DOHH2 (cell line): ENCODE measurements around the gene PTPN22.

Experiments used
- CTCF ChIP-seq: fragments of 200-600 bp; sonication (generic); IDR thresholded peaks from one replicate; pipeline ENCODE4 v1.5.1; 2014; ENCODE audit warnings: antibody characterized with exemption, mild to moderate bottlenecking, low read depth, low read length; ENCODE audit not compliant: poor library complexity, severe bottlenecking
- EZH2phosphoT487 ChIP-seq: fragments of 200-600 bp; sonication (generic); IDR thresholded peaks from 2 replicates; pipeline ENCODE4 v1.6.1; 2017; ENCODE audit warnings: borderline replicate concordance, mild to moderate bottlenecking, antibody characterized with exemption, low read length, moderate library complexity, mixed read lengths

- TF ChIP-seq CTCF (no peak), EZH2phosphoT487 (no peak)
Measured at GRCh38 chr1:113898241-113898814, 26.8 kb upstream of the PTPN22 start.
